Measurements from ENCODE around the gene PSMB10. TPM values are rescaled to one million over a fixed set of nuclear protein-coding genes. Genes with fewer than 3 reads are reported as not detected.

PSMB10 gene
- total RNA-seq, 1 donor from 2014 or later: 16.3 TPM

- peak; percentile 97 for DNase-seq (ENCODE audit: low read depth)
- TF ChIP-seq CTCF (IDR thresholded peaks at IDR 0.05; ENCODE audit: insufficient read depth, low read length, severe bottlenecking): no peak
- H3K27me3 ChIP-seq (ENCODE audit: control insufficient read depth, insufficient read depth, low read length): no peaks in the 10 kb centered on the region
- peak; percentile 80 for FAIRE-seq
- H3K4me3 ChIP-seq (ENCODE audit: low read depth, low read length): no peak overlapping the region
- H3K36me3 ChIP-seq (ENCODE audit: control insufficient read depth, insufficient read depth, low read length): peaks cover 45% of the 10 kb centered on the region
These were observed 24.9 kb upstream of the PSMB10 start for GRCh38 chr16:67961551-67961957.

GRCh38 chr16:67959536-67960329 is 23.1 kb upstream of the PSMB10 start:
- Histone ChIP-seq H3K4me3 (ENCODE audit: low read depth, low read length) (no peak overlapping the region), H3K36me3 (ENCODE audit: control insufficient read depth, insufficient read depth, low read length) (peaks cover 51% of the 10 kb centered on the region), H3K27me3 (ENCODE audit: control insufficient read depth, insufficient read depth, low read length) (no peaks in the 10 kb centered on the region)
- FAIRE-seq (no peak), DNase-seq (ENCODE audit: low read depth) (no peak)
- no peak for TF ChIP-seq CTCF (IDR thresholded peaks at IDR 0.05; ENCODE audit: insufficient read depth, low read length, severe bottlenecking)

GRCh38 chr16:67957622-67958021 is 21.0 kb upstream of the PSMB10 start:
- TF ChIP-seq CTCF (IDR thresholded peaks at IDR 0.05; ENCODE audit: insufficient read depth, low read length, severe bottlenecking): no peak
- FAIRE-seq: no peak
- Histone ChIP-seq H3K27me3 (ENCODE audit: control insufficient read depth, insufficient read depth, low read length) (no peaks in the 10 kb centered on the region), H3K36me3 (ENCODE audit: control insufficient read depth, insufficient read depth, low read length) (peaks cover 50% of the 10 kb centered on the region), H3K4me3 (ENCODE audit: low read depth, low read length) (no peak overlapping the region)
- DNase-seq (ENCODE audit: low read depth): no peak

- H3K27me3 ChIP-seq (ENCODE audit: control insufficient read depth, insufficient read depth, low read length): no peaks in the 10 kb centered on the region
- H3K4me3 ChIP-seq (ENCODE audit: low read depth, low read length): no peak overlapping the region
- TF ChIP-seq CTCF (IDR thresholded peaks at IDR 0.05; ENCODE audit: insufficient read depth, low read length, severe bottlenecking): no peak
- peaks cover 61% of the 10 kb centered on the region for H3K36me3 ChIP-seq (ENCODE audit: control insufficient read depth, insufficient read depth, low read length)
- no peak for DNase-seq (ENCODE audit: low read depth)
- peak; percentile 13 for FAIRE-seq
These were observed 18.0 kb upstream of the PSMB10 start for GRCh38 chr16:67954421-67955196.

- Histone ChIP-seq H3K27me3 (ENCODE audit: control insufficient read depth, insufficient read depth, low read length) (no peaks in the 10 kb centered on the region), H3K36me3 (ENCODE audit: control insufficient read depth, insufficient read depth, low read length) (peaks cover 55% of the 10 kb centered on the region), H3K4me3 (ENCODE audit: low read depth, low read length) (no peak overlapping the region)
- DNase-seq (ENCODE audit: low read depth): no peak
- TF ChIP-seq CTCF (IDR thresholded peaks at IDR 0.05; ENCODE audit: insufficient read depth, low read length, severe bottlenecking): no peak
- FAIRE-seq: no peak
These were observed 17.2 kb upstream of the PSMB10 start for GRCh38 chr16:67953641-67954375.
